MM.1S (cell line): ENCODE data around the gene IL17REL.

Experiments used
- DNase-seq: peaks from one replicate; pipeline ENCODE4 v3.0.0-alpha.2; 2015
- H2AFZ ChIP-seq: fragments of 300-600 bp; sonication (generic); 2 replicates; pipeline ENCODE4 v1.6.0; 2016; ENCODE audit warnings: antibody characterized with exemption, low read length
- H3F3A ChIP-seq: fragments of 300-600 bp; sonication (generic); 2 replicates; pipeline ENCODE4 v1.6.1; 2016; ENCODE audit warnings: mild to moderate bottlenecking, antibody characterized with exemption, low read length, moderate library complexity, mixed read lengths; ENCODE audit not compliant: insufficient read depth
- H3K27ac ChIP-seq: fragments of 300-600 bp; sonication (generic); 2 replicates; pipeline ENCODE4 v1.5.1; 2016; ENCODE audit warnings: mild to moderate bottlenecking, low read length
- H3K27me3 ChIP-seq: fragments of 300-600 bp; sonication (generic); replicated peaks from 2 replicates; pipeline ENCODE4 v1.6.0; 2016; ENCODE audit warnings: low read length; ENCODE audit not compliant: insufficient read depth
- H3K36me3 ChIP-seq: fragments of 300-600 bp; sonication (generic); replicated peaks from 2 replicates; pipeline ENCODE4 v1.6.1; 2016; ENCODE audit warnings: mild to moderate bottlenecking, low read length, mixed read lengths; ENCODE audit not compliant: insufficient read depth
- H3K4me1 ChIP-seq: fragments of 300-600 bp; sonication (generic); 2 replicates; pipeline ENCODE4 v1.6.1; 2016; ENCODE audit warnings: low read length, mixed read lengths
- H3K4me2 ChIP-seq: fragments of 300-600 bp; sonication (generic); 2 replicates; pipeline ENCODE4 v1.6.0; 2016; ENCODE audit warnings: low read depth, low read length
- H3K4me3 ChIP-seq: fragments of 300-600 bp; sonication (generic); 2 replicates; pipeline ENCODE4 v1.5.1; 2016; ENCODE audit warnings: low read length, mixed read lengths
- H3K79me2 ChIP-seq: fragments of 300-600 bp; sonication (generic); 2 replicates; pipeline ENCODE4 v1.6.1; 2016; ENCODE audit warnings: mixed run types, low read length, mixed read lengths
- H3K9ac ChIP-seq: fragments of 300-600 bp; sonication (generic); 2 replicates; pipeline ENCODE4 v1.6.1; 2016; ENCODE audit warnings: low read length, mixed read lengths
- H3K9me2 ChIP-seq: fragments of 300-600 bp; sonication (generic); replicated peaks from 2 replicates; pipeline ENCODE4 v1.6.1; 2016; ENCODE audit warnings: mild to moderate bottlenecking, low read length, mixed read lengths; ENCODE audit not compliant: insufficient read depth
- H3K9me3 ChIP-seq: fragments of 300-600 bp; sonication (generic); replicated peaks from 2 replicates; pipeline ENCODE4 v1.6.1; 2016; ENCODE audit warnings: mild to moderate bottlenecking, low read length, mixed read lengths; ENCODE audit not compliant: insufficient read depth
- H4K20me1 ChIP-seq: fragments of 300-600 bp; sonication (generic); 2 replicates; pipeline ENCODE4 v1.6.1; 2016; ENCODE audit warnings: mild to moderate bottlenecking, low read length, moderate library complexity, mixed read lengths; ENCODE audit not compliant: insufficient read depth
- CTCF ChIP-seq: fragments of 300-600 bp; sonication (generic); IDR thresholded peaks from 2 replicates; pipeline ENCODE4 v1.5.1; 2016; ENCODE audit warnings: antibody characterized with exemption, low read length, mixed read lengths
- EZH2 ChIP-seq: fragments of 300-600 bp; sonication (generic); optimal IDR thresholded peaks from 2 replicates; pipeline ENCODE3; 2017; ENCODE audit warnings: low read depth, mild to moderate bottlenecking, antibody characterized with exemption, low read length, mixed read lengths
- EZH2phosphoT487 ChIP-seq: fragments of 300-600 bp; sonication (generic); IDR thresholded peaks from 2 replicates; pipeline ENCODE4 v1.6.1; 2018; ENCODE audit warnings: antibody characterized with exemption, low read length

The IL17REL gene

DNA sequence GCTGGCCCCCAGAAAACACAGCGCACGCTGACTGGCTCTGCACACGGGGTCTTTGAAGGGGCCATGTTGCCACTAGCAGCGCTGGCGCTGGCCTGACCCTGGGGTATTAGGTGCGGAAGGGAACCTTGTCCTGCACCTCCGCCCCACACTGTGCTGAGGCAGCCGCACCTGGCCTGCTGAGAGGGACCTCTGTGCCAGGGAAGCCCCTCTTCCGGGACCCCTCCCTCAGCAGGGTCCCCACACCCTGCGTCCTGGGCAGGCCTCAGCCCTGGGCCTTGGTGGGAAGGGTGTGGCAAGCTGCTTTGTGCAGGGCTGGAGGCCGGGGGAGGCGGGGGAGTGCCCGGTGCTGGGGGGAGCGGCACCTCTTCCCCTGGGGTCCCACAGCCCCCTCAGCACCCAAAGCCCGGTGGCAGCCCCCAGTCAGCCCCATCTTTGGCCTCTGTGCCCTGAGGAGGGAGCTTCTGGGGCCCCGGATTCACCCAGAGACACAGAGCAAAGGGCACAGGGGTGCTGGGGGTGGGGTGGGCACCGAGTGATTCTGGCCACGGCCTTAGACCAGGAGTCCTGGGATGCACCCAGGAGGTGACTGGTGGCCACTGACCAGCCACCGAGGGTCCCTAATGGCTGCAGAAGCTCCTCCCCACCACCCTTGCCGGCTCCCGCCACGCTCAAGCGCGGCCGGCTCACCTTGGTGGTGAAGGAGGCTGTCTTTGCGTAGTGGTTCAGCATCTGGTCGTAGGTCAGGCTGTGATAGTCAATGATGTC lies 34.1 kb upstream of the IL17REL start:
- H3K4me2 ChIP-seq, result no peak overlapping the region
- no peak overlapping the region for H3K4me3 ChIP-seq
- no peaks in the 10 kb centered on the region for H3K36me3 ChIP-seq
- no peak overlapping the region for H3K27ac ChIP-seq
- no peak for TF ChIP-seq CTCF
- TF ChIP-seq EZH2, result no peak
- TF ChIP-seq EZH2phosphoT487, result no peak
- H3K9ac ChIP-seq, result no peak overlapping the region
- H3K27me3 ChIP-seq, result peaks cover 96% of the 10 kb centered on the region
- no peak overlapping the region for H2AFZ ChIP-seq
- no peaks in the 10 kb centered on the region for H3K79me2 ChIP-seq
- no peaks in the 10 kb centered on the region for H3F3A ChIP-seq
- no peaks in the 10 kb centered on the region for H3K9me2 ChIP-seq
- no peaks in the 10 kb centered on the region for H4K20me1 ChIP-seq
- DNase-seq, result no peak
- H3K9me3 ChIP-seq, result no peaks in the 10 kb centered on the region
- H3K4me1 ChIP-seq, result no peaks in the 10 kb centered on the region

- Histone ChIP-seq H4K20me1 (no peaks in the 10 kb centered on the region), H3K9ac (no peak overlapping the region), H3K79me2 (no peaks in the 10 kb centered on the region), H3K4me1 (no peaks in the 10 kb centered on the region), H3K36me3 (no peaks in the 10 kb centered on the region), H2AFZ (no peak overlapping the region), H3K4me2 (no peak overlapping the region), H3K9me2 (no peaks in the 10 kb centered on the region), H3K27me3 (peaks cover 96% of the 10 kb centered on the region), H3F3A (no peaks in the 10 kb centered on the region), H3K9me3 (no peaks in the 10 kb centered on the region), H3K4me3 (no peak overlapping the region), H3K27ac (no peak overlapping the region)
- no peak for TF ChIP-seq EZH2phosphoT487
- TF ChIP-seq EZH2, result no peak
- no peak for TF ChIP-seq CTCF
- DNase-seq, result no peak
Measured at GRCh38 chr22:50046019-50046415, 33.5 kb upstream of the IL17REL start.

DNA sequence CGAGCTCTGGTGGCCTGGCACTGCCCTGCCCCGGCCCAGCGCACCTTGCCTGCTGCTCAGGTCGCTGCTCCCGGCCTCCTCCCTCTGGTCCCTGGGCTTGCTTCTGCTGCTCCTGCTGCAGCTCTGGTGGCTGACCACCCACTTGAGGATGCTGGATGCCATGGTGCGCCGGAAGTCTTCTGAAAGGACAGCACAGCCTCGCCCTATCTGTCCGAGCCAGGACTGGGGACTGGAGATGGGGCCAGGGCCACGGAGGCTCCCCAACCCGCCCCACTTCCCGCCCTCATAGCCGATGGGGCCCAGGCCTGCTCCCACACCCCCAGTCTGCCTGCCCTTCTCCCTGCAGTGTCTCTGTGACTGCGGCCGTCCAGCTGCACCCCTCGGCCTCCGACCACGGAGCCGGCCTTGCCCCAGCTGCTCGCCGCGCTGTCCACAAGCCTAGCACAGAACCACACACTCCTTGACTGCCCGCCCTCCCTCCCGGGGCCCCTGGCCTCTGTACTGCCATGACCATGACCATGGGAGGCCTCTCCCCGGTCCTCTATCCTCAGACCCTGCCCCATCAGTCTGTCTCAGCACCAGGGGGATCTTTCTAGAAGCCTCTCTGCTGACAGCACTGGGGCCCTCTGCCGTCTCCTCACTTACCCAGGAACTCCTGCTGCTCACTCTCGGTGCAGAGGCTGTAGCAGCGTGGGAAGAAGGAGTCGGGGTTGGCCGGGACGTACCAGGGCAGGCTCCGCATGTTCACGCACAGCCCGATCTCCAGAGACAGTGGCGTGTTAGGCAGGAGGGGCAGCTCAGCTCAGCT lies 32.9 kb upstream of the IL17REL start:
- no peak for DNase-seq
- Histone ChIP-seq H3K9ac (no peak overlapping the region), H3K4me1 (no peaks in the 10 kb centered on the region), H3K4me2 (no peak overlapping the region), H3K79me2 (no peaks in the 10 kb centered on the region), H3K36me3 (no peaks in the 10 kb centered on the region), H3K9me2 (no peaks in the 10 kb centered on the region), H3K27ac (no peak overlapping the region), H3F3A (no peaks in the 10 kb centered on the region), H3K9me3 (no peaks in the 10 kb centered on the region), H2AFZ (no peak overlapping the region), H3K27me3 (peaks cover 96% of the 10 kb centered on the region), H3K4me3 (no peak overlapping the region), H4K20me1 (no peaks in the 10 kb centered on the region)
- TF ChIP-seq EZH2phosphoT487, result no peak
- TF ChIP-seq CTCF, result no peak
- TF ChIP-seq EZH2, result no peak
